ENCODE results near the gene FMNL2.

Gene FMNL2

GRCh38 chr2:152649997-152650396, 315.0 kb downstream of the FMNL2 start:
- Histone ChIP-seq H3K36me3 (replicated peaks; ENCODE audit: insufficient read depth, low read length) (peaks cover 6% of the 10 kb centered on the region; the same call in 1 of the 2 replicates), H3K4me1 (ENCODE audit: low read length) (peaks cover 3% of the 10 kb centered on the region; the same call in 1 of the 2 replicates), H3K79me2 (ENCODE audit: low read length) (no peaks in the 10 kb centered on the region), H3F3A (ENCODE audit: insufficient read depth, low read length) (no peaks in the 10 kb centered on the region; the same call in 1 of the 2 replicates), H3K9me2 (replicated peaks; ENCODE audit: insufficient read depth, low read length) (no peaks in the 10 kb centered on the region), H3K9ac (ENCODE audit: low read length) (no peak overlapping the region), H3K4me3 (ENCODE audit: low read length) (no peak overlapping the region), H2AFZ (ENCODE audit: low read length) (no peak overlapping the region), H4K20me1 (ENCODE audit: insufficient read depth, low read length) (no peaks in the 10 kb centered on the region), H3K4me2 (ENCODE audit: low read depth, low read length) (no peak overlapping the region), H3K27ac (ENCODE audit: low read length) (no peak overlapping the region), H3K9me3 (replicated peaks; ENCODE audit: insufficient read depth, low read length) (no peaks in the 10 kb centered on the region), H3K27me3 (replicated peaks; ENCODE audit: insufficient read depth, low read length) (no peaks in the 10 kb centered on the region)
- no peak for DNase-seq
- TF ChIP-seq EZH2 (optimal IDR thresholded peaks at IDR 0.05; ENCODE audit: low read depth, low read length) (no peak), EZH2phosphoT487 (IDR thresholded peaks at IDR 0.05; ENCODE audit: low read length) (no peak), CTCF (IDR thresholded peaks at IDR 0.05; ENCODE audit: low read length) (no peak)

DNA sequence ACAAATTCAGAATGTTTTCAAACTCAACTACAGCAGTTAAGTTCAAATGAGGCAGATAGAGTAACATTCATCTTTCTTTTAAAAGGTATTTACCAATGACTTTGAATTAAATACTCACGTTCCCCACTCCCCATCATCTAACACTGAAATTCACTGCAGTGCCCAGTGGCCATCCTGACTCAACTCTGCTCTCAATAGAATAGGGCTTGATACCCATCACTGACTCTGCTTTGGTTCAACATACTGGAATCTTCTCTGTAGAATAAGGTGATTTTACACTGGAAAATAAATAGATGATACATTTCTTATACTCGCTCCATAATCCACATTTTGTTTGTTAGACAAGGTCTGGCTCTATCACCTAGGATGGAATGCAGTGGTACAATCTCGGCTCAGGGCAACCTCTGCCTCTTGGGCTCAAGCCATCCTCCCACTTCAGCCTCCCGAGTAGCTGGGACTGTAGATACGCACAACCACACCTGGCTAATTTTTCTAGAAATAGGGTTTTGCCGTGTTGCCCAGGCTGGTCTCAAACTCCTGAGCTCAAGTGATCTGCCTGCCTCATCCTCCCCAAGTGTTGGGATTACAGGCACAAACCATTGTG, 315.9 kb downstream of the FMNL2 start:
- H3K27ac ChIP-seq (ENCODE audit: low read length), result no peak overlapping the region

GRCh38 chr2:152651834-152652233, 316.9 kb downstream of the FMNL2 start:
- Histone ChIP-seq H4K20me1 (ENCODE audit: insufficient read depth, low read length) (no peaks in the 10 kb centered on the region), H3K79me2 (ENCODE audit: low read length) (no peaks in the 10 kb centered on the region), H3K27me3 (replicated peaks; ENCODE audit: insufficient read depth, low read length) (no peaks in the 10 kb centered on the region), H3K9me2 (replicated peaks; ENCODE audit: insufficient read depth, low read length) (no peaks in the 10 kb centered on the region), H3K4me1 (ENCODE audit: low read length) (peaks cover 3% of the 10 kb centered on the region; the same call in 1 of the 2 replicates), H3K9ac (ENCODE audit: low read length) (no peak overlapping the region), H3K9me3 (replicated peaks; ENCODE audit: insufficient read depth, low read length) (no peaks in the 10 kb centered on the region), H3K4me3 (ENCODE audit: low read length) (no peak overlapping the region), H3K4me2 (ENCODE audit: low read depth, low read length) (no peak overlapping the region), H3F3A (ENCODE audit: insufficient read depth, low read length) (no peaks in the 10 kb centered on the region; the same call in 1 of the 2 replicates), H3K27ac (ENCODE audit: low read length) (no peak overlapping the region), H3K36me3 (replicated peaks; ENCODE audit: insufficient read depth, low read length) (peaks cover 6% of the 10 kb centered on the region; the same call in 1 of the 2 replicates), H2AFZ (ENCODE audit: low read length) (no peak overlapping the region)
- TF ChIP-seq EZH2 (optimal IDR thresholded peaks at IDR 0.05; ENCODE audit: low read depth, low read length) (no peak), CTCF (IDR thresholded peaks at IDR 0.05; ENCODE audit: low read length) (no peak), EZH2phosphoT487 (IDR thresholded peaks at IDR 0.05; ENCODE audit: low read length) (no peak)
- DNase-seq, result no peak

More for the DNA sequence above, 315.9 kb downstream of the FMNL2 start:
- Histone ChIP-seq H3K36me3 (replicated peaks; ENCODE audit: insufficient read depth, low read length) (peaks cover 6% of the 10 kb centered on the region; the same call in 1 of the 2 replicates), H3K4me2 (ENCODE audit: low read depth, low read length) (no peak overlapping the region), H2AFZ (ENCODE audit: low read length) (no peak overlapping the region), H3K9me2 (replicated peaks; ENCODE audit: insufficient read depth, low read length) (no peaks in the 10 kb centered on the region), H3K27me3 (replicated peaks; ENCODE audit: insufficient read depth, low read length) (no peaks in the 10 kb centered on the region), H3K4me1 (ENCODE audit: low read length) (peaks cover 3% of the 10 kb centered on the region; the same call in 1 of the 2 replicates), H3K79me2 (ENCODE audit: low read length) (no peaks in the 10 kb centered on the region), H4K20me1 (ENCODE audit: insufficient read depth, low read length) (no peaks in the 10 kb centered on the region), H3K9me3 (replicated peaks; ENCODE audit: insufficient read depth, low read length) (no peaks in the 10 kb centered on the region), H3K4me3 (ENCODE audit: low read length) (no peak overlapping the region), H3F3A (ENCODE audit: insufficient read depth, low read length) (no peaks in the 10 kb centered on the region; the same call in 1 of the 2 replicates), H3K9ac (ENCODE audit: low read length) (no peak overlapping the region)
- TF ChIP-seq CTCF (IDR thresholded peaks at IDR 0.05; ENCODE audit: low read length) (no peak), EZH2 (optimal IDR thresholded peaks at IDR 0.05; ENCODE audit: low read depth, low read length) (no peak), EZH2phosphoT487 (IDR thresholded peaks at IDR 0.05; ENCODE audit: low read length) (no peak)
- DNase-seq, result no peak

Data from MM.1S (cell line).